Activated T-helper 9 cell treated with anti-CD3 and anti-CD28 coated beads, Interleukin-2, amount 50 U/mL, for 16 hours (primary cell): Measurements from ENCODE around the gene GRP.
"Not testable (repeated sequence)": the region's sequence is repeated elsewhere in the genome, so short reads cannot be mapped to it uniquely, and the experiment has no call there.

Source experiments
- DNase-seq: peaks from one replicate; pipeline ENCODE4 v3.0.0-alpha.2; 2020; ENCODE audit warnings: low read depth

Gene GRP

GRCh38 chr18:59229701-59230443 lies 9.9 kb downstream of the GRP start:
- DNase-seq = no peak

- no peak for DNase-seq
Observed at GRCh38 chr18:59231114-59231513, 11.2 kb downstream of the GRP start.

GRCh38 chr18:59231877-59232276 lies 11.9 kb downstream of the GRP start:
- DNase-seq = no peak

- DNase-seq = no peak
Observed at GRCh38 chr18:59232309-59233016, 12.5 kb downstream of the GRP start.

GRCh38 chr18:59233017-59233410 lies 13.1 kb downstream of the GRP start:
- DNase-seq = no peak

GRCh38 chr18:59238385-59238784 lies 18.4 kb downstream of the GRP start:
- no peak for DNase-seq

- DNase-seq = no peak
Observed at GRCh38 chr18:59239642-59240041, 19.7 kb downstream of the GRP start.

GRCh38 chr18:59242906-59243305 lies 22.9 kb downstream of the GRP start:
- no peak for DNase-seq

- no peak for DNase-seq
Observed at GRCh38 chr18:59246796-59247195, 26.8 kb downstream of the GRP start.

GRCh38 chr18:59249199-59249774 lies 29.3 kb downstream of the GRP start:
- DNase-seq = no peak

- not testable (repeated sequence) for DNase-seq
Observed at GRCh38 chr18:59255491-59255890, 35.5 kb downstream of the GRP start.

GRCh38 chr18:59261842-59262241 lies 41.9 kb downstream of the GRP start:
- not testable (repeated sequence) for DNase-seq

- DNase-seq = not testable (repeated sequence)
Observed at GRCh38 chr18:59262243-59262642, 42.3 kb downstream of the GRP start.

- no peak for DNase-seq
Observed at GRCh38 chr18:59263661-59264060, 43.7 kb downstream of the GRP start.

GRCh38 chr18:59264121-59264571 lies 44.2 kb downstream of the GRP start:
- no peak for DNase-seq

GRCh38 chr18:59264651-59265245 lies 44.8 kb downstream of the GRP start:
- DNase-seq = no peak

GRCh38 chr18:59265246-59265973 lies 45.5 kb downstream of the GRP start:
- no peak for DNase-seq

- DNase-seq = no peak
Observed at GRCh38 chr18:59265974-59266369, 46.0 kb downstream of the GRP start.

GRCh38 chr18:59266459-59266858 lies 46.5 kb downstream of the GRP start:
- DNase-seq = no peak

GRCh38 chr18:59266886-59267502 lies 47.0 kb downstream of the GRP start:
- DNase-seq = no peak

- no peak for DNase-seq
Observed at GRCh38 chr18:59267503-59268126, 47.7 kb downstream of the GRP start.
